Ascending aorta (tissue), 2 donors: ENCODE measurements around the gene CYB5B. TPM values are rescaled to one million over a fixed set of nuclear protein-coding genes. Genes with fewer than 3 reads are reported as not detected.

Source experiments
- DNase-seq, 2 donors: peaks; one replicate each; pipeline ENCODE4 v3.0.0-alpha.2; 2019; ENCODE audit warnings: low spot score in 2 of 2
- H3K27ac ChIP-seq, 2 donors: fragments of 200-600 bp; sonication (generic); one replicate each; pipeline ENCODE4 v1.5.1; 2016 to 2017; ENCODE audit warnings: mild to moderate bottlenecking in 1 of 2
- H3K27me3 ChIP-seq: fragments of 200-600 bp; sonication (generic); one replicate; pipeline ENCODE4 v1.5.1; 2017
- H3K36me3 ChIP-seq, 2 donors: fragments of 200-600 bp; sonication (generic); one replicate each; pipeline ENCODE4 v1.5.1; 2016
- H3K4me1 ChIP-seq, 2 donors: fragments of 200-600 bp; sonication (generic); one replicate each; pipeline ENCODE4 v1.5.1; 2016 to 2017; ENCODE audit warnings: mild to moderate bottlenecking in 1 of 2
- H3K4me3 ChIP-seq, 2 donors: fragments of 200-600 bp; sonication (generic); one replicate each; pipeline ENCODE4 v1.5.1; 2016 to 2017; ENCODE audit warnings: mild to moderate bottlenecking in 1 of 2
- H3K9me3 ChIP-seq, 2 donors: fragments of 200-600 bp; sonication (generic); one replicate each; pipeline ENCODE4 v1.5.1; 2016
- CTCF ChIP-seq, 3 experiments: fragments of 200-600 bp in 2 of 3; fragments of 450-650 bp in 1 of 3; sonication (generic) in 2 of 3; IDR thresholded peaks; one replicate each; pipeline ENCODE4 v1.5.1; 2016 to 2019; ENCODE audit warnings: antibody characterized with exemption in 3 of 3, mild to moderate bottlenecking in 1 of 3, moderate library complexity in 1 of 3
- intact Hi-C: fragments of 100-400 bp; cut with DNase I; formaldehyde crosslinking; loops from one replicate; pipeline ENCODE4 v1.15.1; 2023
- total RNA-seq: library from RNA; depleted of rRNA; stranded (reverse); fragments of >200 nt; gene quantifications from one replicate; pipeline ENCODE4 v1.1.0, GENCODE V29; 2016

CYB5B gene
- total RNA-seq, 1 donor from 2014 or later = 19.2 TPM

GRCh38 chr16:69483611-69484010 is 59.2 kb downstream of the CYB5B start:
- peaks cover 2 to 13% of the 10 kb centered on the region in 2 donors for H3K4me1 ChIP-seq
- H3K4me3 ChIP-seq = no peak overlapping the region
- intact Hi-C loops = loop anchor here (5.0 kb wide), 2 partner anchors 41 to 86 kb away; no protein-coding TSS in a partner anchor
- no peak for DNase-seq
- no peaks in the 10 kb centered on the region for H3K27me3 ChIP-seq
- TF ChIP-seq CTCF (IDR thresholded peaks at IDR 0.05) = no peak
- H3K9me3 ChIP-seq = no peaks in the 10 kb centered on the region
- no peak overlapping the region for H3K27ac ChIP-seq
- H3K36me3 ChIP-seq = no peaks in the 10 kb centered on the region

GRCh38 chr16:69485361-69485760 is 60.9 kb downstream of the CYB5B start:
- intact Hi-C loops = no loop called here
- Histone ChIP-seq H3K27me3 (no peaks in the 10 kb centered on the region), H3K9me3 (no peaks in the 10 kb centered on the region), H3K27ac (no peak overlapping the region), H3K4me3 (no peak overlapping the region), H3K4me1 (peaks cover 2 to 13% of the 10 kb centered on the region in 2 donors), H3K36me3 (no peaks in the 10 kb centered on the region)
- no peak for DNase-seq
- no peak for TF ChIP-seq CTCF (IDR thresholded peaks at IDR 0.05)

- Histone ChIP-seq H3K4me3 (no peak overlapping the region), H3K27me3 (no peaks in the 10 kb centered on the region), H3K9me3 (no peaks in the 10 kb centered on the region), H3K4me1 (peaks cover 2 to 13% of the 10 kb centered on the region in 2 donors), H3K36me3 (no peaks in the 10 kb centered on the region), H3K27ac (no peak overlapping the region)
- intact Hi-C loops = no loop called here
- DNase-seq = no peak
- TF ChIP-seq CTCF (IDR thresholded peaks at IDR 0.05) = no peak
Measured at GRCh38 chr16:69485816-69486215, 61.4 kb downstream of the CYB5B start.

GRCh38 chr16:69486272-69486671 is 61.9 kb downstream of the CYB5B start:
- intact Hi-C loops = no loop called here
- Histone ChIP-seq H3K4me1 (peaks cover 2 to 13% of the 10 kb centered on the region in 2 donors), H3K27me3 (no peaks in the 10 kb centered on the region), H3K36me3 (no peaks in the 10 kb centered on the region), H3K9me3 (no peaks in the 10 kb centered on the region), H3K27ac (no peak overlapping the region), H3K4me3 (no peak overlapping the region)
- no peak for DNase-seq
- no peak for TF ChIP-seq CTCF (IDR thresholded peaks at IDR 0.05)

- intact Hi-C loops = no loop called here
- Histone ChIP-seq H3K27me3 (no peaks in the 10 kb centered on the region), H3K36me3 (no peaks in the 10 kb centered on the region), H3K27ac (no peak overlapping the region), H3K9me3 (no peaks in the 10 kb centered on the region), H3K4me1 (peaks cover 2 to 10% of the 10 kb centered on the region in 2 donors), H3K4me3 (no peak overlapping the region)
- DNase-seq = no peak
- no peak for TF ChIP-seq CTCF (IDR thresholded peaks at IDR 0.05)
Measured at GRCh38 chr16:69486724-69487123, 62.3 kb downstream of the CYB5B start.

- no peaks in the 10 kb centered on the region for H3K27me3 ChIP-seq
- no peak for TF ChIP-seq CTCF (IDR thresholded peaks at IDR 0.05)
- intact Hi-C loops = no loop called here
- no peaks in the 10 kb centered on the region for H3K36me3 ChIP-seq
- no peaks in the 10 kb centered on the region for H3K9me3 ChIP-seq
- H3K4me3 ChIP-seq = no peak overlapping the region
- no peak overlapping the region for H3K27ac ChIP-seq
- H3K4me1 ChIP-seq = no peaks in the 10 kb centered on the region
- DNase-seq = no peak
Measured at GRCh38 chr16:69490707-69491324, 66.4 kb downstream of the CYB5B start.
